Measurements from ENCODE around the gene DOCK3.

DNA sequence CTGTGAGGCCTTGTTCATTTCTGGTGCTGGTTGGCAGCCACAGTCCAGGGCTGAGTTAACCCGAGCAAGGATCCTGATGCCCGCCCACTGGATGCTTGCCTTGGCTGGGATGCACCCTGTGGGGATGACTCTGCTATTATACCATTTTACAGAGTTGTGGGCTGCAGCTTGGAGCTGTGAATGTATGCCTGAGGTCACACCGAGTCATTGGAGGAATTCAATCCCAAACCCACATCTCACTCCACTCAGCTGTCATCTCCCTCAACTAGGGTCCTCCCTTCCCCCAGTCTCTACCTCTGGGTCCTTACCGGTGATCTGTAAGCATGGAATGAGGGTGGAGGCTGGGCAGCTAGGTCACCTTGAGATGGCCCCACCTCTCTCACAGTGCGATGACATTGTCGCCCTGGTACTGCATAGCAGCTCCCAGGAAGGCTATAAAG lies 35.7 kb upstream of the DOCK3 start:
- TF ChIP-seq POLR2A (IDR thresholded peaks at IDR 0.05): no peak
- no peak for TF ChIP-seq CTCF (IDR thresholded peaks at IDR 0.05 in 8 of 11, conservative IDR thresholded peaks at IDR 0.05 in 3 of 11)

Measured in spleen (tissue), 7 donors.